RWPE1 (cell line): ENCODE measurements around the gene GNAS-AS1.

ENCODE experiments used
- CTCF ChIA-PET: fragments of 350-600 bp; sonication (Branson Sonifier 250); formaldehyde crosslinking; extraction: SDS; loops from one replicate; lab custom pipeline; 2021; lab: Yijun Ruan, JAX
- POLR2A ChIA-PET: fragments of 400-600 bp; formaldehyde crosslinking; extraction: SDS; loops from one replicate; lab custom pipeline; 2020; ENCODE audit warnings: antibody characterized with exemption; ENCODE audit not compliant: low non-redundant PET; lab: Yijun Ruan, JAX
- DNase-seq: peaks from one replicate; pipeline ENCODE4 v3.0.0; 2012; ENCODE audit warnings: low spot score
- H3K27ac ChIP-seq: fragments of 450-650 bp; 2 replicates; pipeline ENCODE4 v1.5.1; 2017
- TF ChIP-seq, protein P1 (sequence below): fragments of 450-650 bp; conservative IDR thresholded peaks from 2 replicates; pipeline ENCODE4 v1.5.1; 2017; ENCODE audit warnings: low read depth, mild to moderate bottlenecking

The GNAS-AS1 gene

GRCh38 chr20:58854638-58855471 is 4.2 kb upstream of the GNAS-AS1 start:
- TF ChIP-seq, protein P1, sequence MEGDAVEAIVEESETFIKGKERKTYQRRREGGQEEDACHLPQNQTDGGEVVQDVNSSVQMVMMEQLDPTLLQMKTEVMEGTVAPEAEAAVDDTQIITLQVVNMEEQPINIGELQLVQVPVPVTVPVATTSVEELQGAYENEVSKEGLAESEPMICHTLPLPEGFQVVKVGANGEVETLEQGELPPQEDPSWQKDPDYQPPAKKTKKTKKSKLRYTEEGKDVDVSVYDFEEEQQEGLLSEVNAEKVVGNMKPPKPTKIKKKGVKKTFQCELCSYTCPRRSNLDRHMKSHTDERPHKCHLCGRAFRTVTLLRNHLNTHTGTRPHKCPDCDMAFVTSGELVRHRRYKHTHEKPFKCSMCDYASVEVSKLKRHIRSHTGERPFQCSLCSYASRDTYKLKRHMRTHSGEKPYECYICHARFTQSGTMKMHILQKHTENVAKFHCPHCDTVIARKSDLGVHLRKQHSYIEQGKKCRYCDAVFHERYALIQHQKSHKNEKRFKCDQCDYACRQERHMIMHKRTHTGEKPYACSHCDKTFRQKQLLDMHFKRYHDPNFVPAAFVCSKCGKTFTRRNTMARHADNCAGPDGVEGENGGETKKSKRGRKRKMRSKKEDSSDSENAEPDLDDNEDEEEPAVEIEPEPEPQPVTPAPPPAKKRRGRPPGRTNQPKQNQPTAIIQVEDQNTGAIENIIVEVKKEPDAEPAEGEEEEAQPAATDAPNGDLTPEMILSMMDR, result no peak
- no peak overlapping the region for H3K27ac ChIP-seq
- CTCF ChIA-PET, result interaction anchor here (0.5 to 1.5 kb wide), 5 partner anchors 20 to 560 kb away, joined by 3 to 4 read pairs (median 3); no protein-coding TSS in a partner anchor
- POLR2A ChIA-PET, result no interaction called here
- DNase-seq, result no peak

GRCh38 chr20:58853976-58854637 is 3.4 kb upstream of the GNAS-AS1 start:
- no peak for DNase-seq
- H3K27ac ChIP-seq, result no peak overlapping the region
- POLR2A ChIA-PET, result no interaction called here
- CTCF ChIA-PET, result interaction anchor here (0.6 to 1.9 kb wide), 5 partner anchors 10 to 369 kb away, joined by 3 to 11 read pairs (median 4); partner anchors contain the start of gene STX16
- TF ChIP-seq, protein P1, result no peak

GRCh38 chr20:58853466-58853865 is 2.8 kb upstream of the GNAS-AS1 start:
- H3K27ac ChIP-seq, result no peak overlapping the region
- TF ChIP-seq, protein P1, result no peak
- ChIA-PET POLR2A (no interaction called here), CTCF (interaction anchor here (0.6 to 1.9 kb wide), 7 partner anchors 10 to 369 kb away, joined by 3 to 11 read pairs (median 3); partner anchors contain the start of gene STX16)
- DNase-seq, result no peak

DNA sequence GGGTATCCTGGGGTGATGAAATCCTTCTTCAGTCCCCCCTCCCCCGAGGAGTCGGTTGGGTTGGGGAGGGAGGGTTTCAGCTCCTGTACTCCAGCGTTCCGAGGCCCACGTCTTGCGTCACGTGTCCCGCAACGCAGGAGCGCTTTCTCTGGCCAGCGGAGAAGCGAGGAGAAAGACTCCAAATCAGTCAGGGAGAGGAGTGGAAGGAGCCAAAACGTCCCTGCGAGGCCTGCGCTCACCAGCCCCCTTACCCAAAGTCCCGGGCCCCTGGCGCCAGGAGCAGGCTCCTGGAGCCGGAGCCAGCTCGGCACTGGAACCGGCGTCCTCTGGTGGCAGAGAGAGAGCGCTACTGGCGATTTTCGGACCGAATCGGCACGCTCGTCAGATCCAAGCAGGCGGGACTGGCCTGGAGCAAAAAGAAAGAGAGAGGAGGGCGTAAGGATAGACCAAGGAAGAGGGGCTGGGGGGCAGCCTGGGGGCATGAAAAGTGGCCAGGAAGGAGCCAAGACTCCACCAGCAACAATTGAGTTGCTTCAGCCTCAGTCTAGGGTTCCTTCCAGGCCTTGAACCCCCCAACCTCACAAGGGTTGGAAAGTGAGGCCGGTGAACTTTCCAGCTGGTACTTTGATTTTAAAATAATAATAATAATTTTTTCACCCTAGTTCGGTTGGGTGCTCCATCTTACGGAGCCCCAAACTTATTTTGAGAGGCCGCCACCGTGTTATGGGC is 2.0 kb upstream of the GNAS-AS1 start, which contains the start of gene GNAS:
GNAS (plus strand) TSS at position 174 of the 729 bp plus-strand sequence.
- ChIA-PET CTCF (interaction anchor here (0.6 to 1.9 kb wide), 22 partner anchors 9 to 1720 kb away, joined by 3 to 14 read pairs (median 4); partner anchors contain the start of gene STX16), POLR2A (no interaction called here)
- TF ChIP-seq, protein P1, result peak; percentile 95
- DNase-seq, result peak; percentile 90
- no peak within 1 kb of the TSS for H3K27ac ChIP-seq

DNA sequence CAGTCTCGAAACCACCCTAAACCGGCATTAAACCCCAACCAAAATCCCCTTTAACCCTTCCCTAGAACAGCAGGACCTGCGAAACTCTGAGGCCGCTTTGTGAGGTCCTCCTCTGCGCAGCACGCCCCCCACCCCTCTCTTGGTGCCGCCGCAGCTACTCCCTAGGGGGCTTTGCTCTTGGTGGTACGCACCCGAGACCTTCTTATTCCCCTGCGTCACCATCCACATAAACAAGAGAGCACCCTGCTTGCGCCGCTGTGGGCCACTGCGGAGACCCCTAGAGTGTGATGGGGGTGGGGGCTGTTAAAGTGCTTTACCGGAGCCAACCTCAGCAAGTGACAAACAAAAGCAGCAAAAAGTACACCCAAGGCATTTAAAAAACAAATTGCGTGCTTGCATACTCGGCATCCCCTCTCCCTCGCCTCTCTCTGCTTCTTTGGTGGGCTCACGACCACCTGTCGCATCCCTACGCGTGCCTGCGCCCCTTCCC is 1.3 kb upstream of the GNAS-AS1 start:
- CTCF ChIA-PET, result interaction anchor here (0.5 to 1.9 kb wide), 22 partner anchors 8 to 1719 kb away, joined by 3 to 14 read pairs (median 4); partner anchors contain the start of gene STX16
- POLR2A ChIA-PET, result no interaction called here
- no peak for DNase-seq
- TF ChIP-seq, protein P1, result no peak
- H3K27ac ChIP-seq, result no peak overlapping the region
